A549 (cell line): ENCODE results near the gene CAB39. TPM values are rescaled to one million over a fixed set of nuclear protein-coding genes. Genes with fewer than 3 reads are reported as not detected.

Source experiments
- ATAC-seq, 2 experiments: fragments of 200-7000 bp in 1 of 2; fragments of >200 bp in 1 of 2; cut with Nextera tagmentation in 1 of 2; cut with Tn5 transposase in 1 of 2; 3 replicates each; pipeline versions ENCODE4 v1.8.0 to v1.9.1; 2018 to 2020; ENCODE audit warnings: mild to moderate bottlenecking in 1 of 2, moderate library complexity in 1 of 2
- CTCF ChIA-PET: fragments of 300-600 bp; sonication (Branson Sonifier 250); formaldehyde crosslinking; extraction: SDS; loops from one replicate; lab custom pipeline; 2021; ENCODE audit warnings: antibody characterized with exemption, inconsistent platforms; lab: Yijun Ruan, JAX
- POLR2A ChIA-PET: fragments of 350-600 bp; formaldehyde crosslinking; extraction: SDS; loops from one replicate; lab custom pipeline; 2021; ENCODE audit warnings: antibody characterized with exemption, inconsistent platforms; lab: Yijun Ruan, JAX
- DNase-seq, 2 experiments: peaks; one replicate each; pipeline versions ENCODE4 v3.0.0 to v3.0.0-alpha.2; 2011 to 2016; ENCODE audit warnings: low read depth in 1 of 2, low spot score in 1 of 2
- FAIRE-seq: peaks from 2 replicates; lab custom pipeline; 2011; peaks lifted over from hg19 to GRCh38; lab: Jason Lieb, UNC
- H3K27ac ChIP-seq, 2 experiments: fragments of >200 bp; sonication (Bioruptor Twin); formaldehyde crosslinking; 3 replicates each; pipeline ENCODE4 v1.5.1; 2016 to 2017
- H3K4me1 ChIP-seq: fragments of >200 bp; sonication (Bioruptor Twin); formaldehyde crosslinking; 3 replicates; pipeline ENCODE4 v1.6.1; 2016
- H3K4me2 ChIP-seq: fragments of >200 bp; sonication (Bioruptor Twin); formaldehyde crosslinking; 3 replicates; pipeline ENCODE4 v1.6.1; 2016
- H3K4me3 ChIP-seq: fragments of >200 bp; sonication (Bioruptor Twin); formaldehyde crosslinking; 3 replicates; pipeline ENCODE4 v1.5.1; 2016
- H3K9me3 ChIP-seq: fragments of >200 bp; sonication (Bioruptor Twin); formaldehyde crosslinking; 3 replicates; pipeline ENCODE4 v1.6.1; 2016
- BCL3 ChIP-seq: fragments of >200 bp; sonication (Bioruptor Twin); formaldehyde crosslinking; IDR thresholded peaks from 3 replicates; pipeline ENCODE4 v1.6.1; 2016
- CBX2 ChIP-seq: fragments of 200-600 bp; sonication (generic); IDR thresholded peaks from 2 replicates; pipeline ENCODE4 v1.6.1; 2016; ENCODE audit warnings: low read depth, mild to moderate bottlenecking, borderline replicate concordance
- CEBPB ChIP-seq, 2 experiments: fragments of >200 bp in 1 of 2; sonication (Bioruptor Twin) in 1 of 2; formaldehyde crosslinking in 1 of 2; IDR thresholded peaks; 2 replicates each; pipeline ENCODE4 v1.6.1; 2012 to 2016
- CHD2 ChIP-seq: fragments of 150-350 bp; IDR thresholded peaks from 2 replicates; pipeline ENCODE4 v1.6.1; 2014; ENCODE audit warnings: low read length; ENCODE audit not compliant: partially characterized antibody
- CHD4 ChIP-seq: fragments of 200-600 bp; sonication (generic); IDR thresholded peaks from 2 replicates; pipeline ENCODE4 v1.6.1; 2016; ENCODE audit warnings: antibody characterized with exemption, mild to moderate bottlenecking, borderline replicate concordance
- E2F6 ChIP-seq: IDR thresholded peaks from 2 replicates; pipeline ENCODE4 v1.6.1; 2012; ENCODE audit warnings: low read depth, borderline replicate concordance
- EHMT2 ChIP-seq: fragments of 200-600 bp; sonication (generic); IDR thresholded peaks from 2 replicates; pipeline ENCODE4 v1.6.1; 2016; ENCODE audit warnings: antibody characterized with exemption, low read depth, mild to moderate bottlenecking, moderate library complexity
- GATA3 ChIP-seq: IDR thresholded peaks from 2 replicates; pipeline ENCODE4 v1.6.1; 2012; ENCODE audit warnings: borderline replicate concordance
- HDAC2 ChIP-seq: fragments of 200-600 bp; sonication (generic); IDR thresholded peaks from 2 replicates; pipeline ENCODE4 v1.6.1; 2016
- HEYL ChIP-seq: fragments of 250-450 bp; sonication (Bioruptor Pico); IDR thresholded peaks from 2 replicates; pipeline ENCODE4 v1.8.0; 2021; ENCODE audit warnings: mild to moderate bottlenecking, moderate library complexity
- HOXB5 ChIP-seq: fragments of 250-450 bp; sonication (Bioruptor Pico); IDR thresholded peaks from 2 replicates; pipeline ENCODE4 v1.5.0; 2020; ENCODE audit warnings: mild to moderate bottlenecking, moderate library complexity
- JUNB ChIP-seq: fragments of >200 bp; sonication (Bioruptor Twin); formaldehyde crosslinking; IDR thresholded peaks from 2 replicates; pipeline ENCODE4 v1.6.1; 2016
- KDM1A ChIP-seq: fragments of 200-600 bp; sonication (generic); IDR thresholded peaks from 2 replicates; pipeline ENCODE4 v1.6.1; 2016; ENCODE audit warnings: low read depth, mild to moderate bottlenecking
- MAFK ChIP-seq: fragments of 450-650 bp; IDR thresholded peaks from 2 replicates; pipeline ENCODE4 v1.6.1; 2014; ENCODE audit not compliant: partially characterized antibody
- MYC ChIP-seq: IDR thresholded peaks from 2 replicates; pipeline ENCODE4 v1.6.1; 2012; ENCODE audit warnings: mild to moderate bottlenecking, inconsistent platforms, low read length, improper control_type of control experiment, borderline replicate concordance
- PBX3 ChIP-seq: IDR thresholded peaks from 2 replicates; pipeline ENCODE4 v1.6.1; 2012
- POLR2AphosphoS2 ChIP-seq: conservative IDR thresholded peaks from 2 replicates; pipeline ENCODE4 v1.6.1; 2012; ENCODE audit warnings: low read length, improper control_type of control experiment, inconsistent platforms
- RAD21 ChIP-seq, 2 experiments: fragments of >200 bp in 1 of 2; sonication (Bioruptor Twin) in 1 of 2; formaldehyde crosslinking in 1 of 2; IDR thresholded peaks in 1 of 2; conservative IDR thresholded peaks in 1 of 2; 2 replicates in 1 of 2; 3 replicates in 1 of 2; pipeline ENCODE4 v1.6.1; 2012 to 2018; ENCODE audit warnings: inconsistent platforms in 1 of 2
- RCOR1 ChIP-seq: fragments of 150-350 bp; IDR thresholded peaks from 2 replicates; pipeline ENCODE4 v1.6.1; 2014; ENCODE audit warnings: antibody characterized with exemption, low read length, low read depth
- REST ChIP-seq: fragments of 200-600 bp; sonication (generic); IDR thresholded peaks from 2 replicates; pipeline ENCODE4 v1.6.1; 2016; ENCODE audit warnings: antibody characterized with exemption, mild to moderate bottlenecking, moderate library complexity
- RNF2 ChIP-seq: fragments of 200-600 bp; sonication (generic); IDR thresholded peaks from 2 replicates; pipeline ENCODE4 v1.6.1; 2016; ENCODE audit warnings: low read depth, mild to moderate bottlenecking, antibody characterized with exemption, moderate library complexity, borderline replicate concordance
- SREBF2 ChIP-seq: fragments of 450-650 bp; IDR thresholded peaks from 2 replicates; pipeline ENCODE4 v1.6.1; 2014; ENCODE audit warnings: mild to moderate bottlenecking, moderate library complexity
- ZC3H11A ChIP-seq: fragments of 450-650 bp; IDR thresholded peaks from 2 replicates; pipeline ENCODE4 v1.6.1; 2014; ENCODE audit warnings: antibody characterized with exemption, mild to moderate bottlenecking
- ZFP36 ChIP-seq: fragments of 450-650 bp; IDR thresholded peaks from 2 replicates; pipeline ENCODE4 v1.6.1; 2014; ENCODE audit warnings: borderline replicate concordance; ENCODE audit not compliant: partially characterized antibody
- ZNF302 ChIP-seq: fragments of 250-450 bp; sonication (Bioruptor Pico); IDR thresholded peaks from 2 replicates; pipeline ENCODE4 v1.9.0; 2021; ENCODE audit warnings: inconsistent platforms, mild to moderate bottlenecking, moderate library complexity
- WGBS: methylation state at CpG from one replicate; pipeline ENCODE4 v1.1.6; 2017; ENCODE audit errors: missing lambda C conversion rate; 5-methylcytosine and 5-hydroxymethylcytosine counted together
- polyA plus RNA-seq, 4 experiments: library from polyadenylated mRNA; depleted of rRNA in 3 of 4; stranded (reverse); fragments of >200 nt; fragmentation: RNase III in 1 of 4; extraction: RNeasy Plus Mini Kit Qiagen cat#74134 plus additional on column Dnase treatment in 1 of 4; gene quantifications; 2 replicates in 3 of 4; 3 replicates in 1 of 4; pipeline ENCODE4 v1.2.3, GENCODE V29; 2011 to 2017

CAB39 gene
- polyA plus RNA-seq, 2 of the 4 experiments (the other 2 are of a cell fraction): 28.4 to 54.2 TPM

GRCh38 chr2:230706966-230707365 is 5.7 kb upstream of the CAB39 start:
- ChIA-PET POLR2A (no interaction called here), CTCF (interaction anchor here (2.3 kb wide), 1 partner anchor 92 kb away, joined by 8 read pairs; no protein-coding TSS in a partner anchor)
- no peaks in the 10 kb centered on the region for H3K9me3 ChIP-seq
- 94% methylated on average over 8 of the region's 8 CpGs for WGBS
- ATAC-seq (no peak), FAIRE-seq (no peak), DNase-seq (no peak)
- TF ChIP-seq CHD4: no peak
- no peak for TF ChIP-seq ZNF302 (CRISPR knock-in tag)
- no peak for TF ChIP-seq HEYL (CRISPR knock-in tag)
- no peak for TF ChIP-seq CBX2
- TF ChIP-seq HDAC2: no peak
- no peak for TF ChIP-seq HOXB5
- no peak for TF ChIP-seq PBX3
- no peak for TF ChIP-seq ZC3H11A
- peaks cover 14% of the 10 kb centered on the region; the same call in 2 of the 3 replicates for H3K4me1 ChIP-seq
- no peak overlapping the region for H3K4me3 ChIP-seq
- H3K27ac ChIP-seq: no peak overlapping the region; a peak in 1 of 6 replicates
- peak overlapping the region; percentile 52; the same call in 2 of the 3 replicates for H3K4me2 ChIP-seq

- ChIA-PET POLR2A (no interaction called here), CTCF (interaction anchor here (2.3 kb wide), 1 partner anchor 91 kb away, joined by 8 read pairs; no protein-coding TSS in a partner anchor)
- H3K27ac ChIP-seq: no peak overlapping the region
- TF ChIP-seq POLR2AphosphoS2 (no peak), E2F6 (no peak), CBX2 (no peak)
- H3K4me3 ChIP-seq: no peak overlapping the region
- peaks cover 16% of the 10 kb centered on the region; the same call in 2 of the 3 replicates for H3K4me1 ChIP-seq
- H3K4me2 ChIP-seq: no peak overlapping the region
- no peak for FAIRE-seq
- H3K9me3 ChIP-seq: no peaks in the 10 kb centered on the region
- ATAC-seq: no peak
- no peak for DNase-seq
- 74% methylated on average over 7 of the region's 7 CpGs for WGBS
These were observed 4.4 kb upstream of the CAB39 start for GRCh38 chr2:230708204-230708603.

- CTCF ChIA-PET: no interaction called here
- 95% methylated on average over 11 of the region's 11 CpGs for WGBS
These were observed 1.4 kb upstream of the CAB39 start for GRCh38 chr2:230711224-230711623.

More at GRCh38 chr2:230711224-230711623, 1.4 kb upstream of the CAB39 start:
- DNase-seq: no peak
- Histone ChIP-seq H3K4me3 (no peak overlapping the region), H3K27ac (peak overlapping the region in 1 of 2 experiments; percentile 14; a peak in 1 of 6 replicates), H3K9me3 (no peaks in the 10 kb centered on the region), H3K4me1 (peaks cover 23% of the 10 kb centered on the region; the same call in 2 of the 3 replicates), H3K4me2 (no peak overlapping the region)
- POLR2A ChIA-PET: no interaction called here
- TF ChIP-seq RCOR1 (no peak), KDM1A (no peak), HEYL (CRISPR knock-in tag) (no peak), MAFK (no peak), RNF2 (no peak), EHMT2 (no peak), REST (no peak), ZFP36 (no peak), RAD21 (conservative IDR thresholded peaks at IDR 0.05 in 1 of 2, IDR thresholded peaks at IDR 0.05 in 1 of 2) (no peak), MYC (no peak), GATA3 (no peak), POLR2AphosphoS2 (no peak), CEBPB (IDR thresholded peaks at IDR 0.05) (no peak), JUNB (no peak), PBX3 (no peak), CHD2 (no peak), BCL3 (no peak), SREBF2 (no peak)
- no peak for ATAC-seq
- no peak for FAIRE-seq
